22Rv1 (cell line): ENCODE data around the gene TNNT2.

Experiments used
- H3K27ac ChIP-seq: fragments of 450-650 bp; 2 replicates; pipeline ENCODE4 v1.5.1; 2017
- ZFX ChIP-seq: fragments of 450-650 bp; IDR thresholded peaks from 2 replicates; pipeline ENCODE4 v1.6.1; 2017; ENCODE audit warnings: antibody characterized with exemption, borderline replicate concordance
- TF ChIP-seq, protein P1 (sequence below): fragments of 450-650 bp; IDR thresholded peaks from 2 replicates; pipeline ENCODE4 v1.5.1; 2017; ENCODE audit warnings: mild to moderate bottlenecking

TNNT2 gene

DNA sequence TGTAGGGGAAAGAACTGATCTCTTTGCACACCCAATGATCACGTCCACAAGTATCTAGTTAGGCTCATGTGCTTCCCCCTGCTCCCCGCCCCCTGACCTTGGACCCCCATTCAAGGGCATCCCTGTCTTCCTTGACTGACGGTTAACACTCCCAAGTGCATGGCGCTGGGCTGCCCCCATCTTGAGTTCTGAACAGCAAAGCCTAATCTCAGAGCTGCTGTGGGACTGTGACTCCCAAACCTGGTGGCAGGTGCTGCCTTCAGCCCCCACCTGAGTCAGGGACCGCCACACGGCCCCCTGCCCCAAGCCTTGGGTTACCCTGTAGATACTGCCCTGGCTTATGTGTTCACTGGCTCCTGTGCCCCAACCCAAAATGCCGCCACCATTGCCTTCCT lies 43.1 kb upstream of the TNNT2 start:
- TF ChIP-seq ZFX = no peak
- TF ChIP-seq, protein P1, sequence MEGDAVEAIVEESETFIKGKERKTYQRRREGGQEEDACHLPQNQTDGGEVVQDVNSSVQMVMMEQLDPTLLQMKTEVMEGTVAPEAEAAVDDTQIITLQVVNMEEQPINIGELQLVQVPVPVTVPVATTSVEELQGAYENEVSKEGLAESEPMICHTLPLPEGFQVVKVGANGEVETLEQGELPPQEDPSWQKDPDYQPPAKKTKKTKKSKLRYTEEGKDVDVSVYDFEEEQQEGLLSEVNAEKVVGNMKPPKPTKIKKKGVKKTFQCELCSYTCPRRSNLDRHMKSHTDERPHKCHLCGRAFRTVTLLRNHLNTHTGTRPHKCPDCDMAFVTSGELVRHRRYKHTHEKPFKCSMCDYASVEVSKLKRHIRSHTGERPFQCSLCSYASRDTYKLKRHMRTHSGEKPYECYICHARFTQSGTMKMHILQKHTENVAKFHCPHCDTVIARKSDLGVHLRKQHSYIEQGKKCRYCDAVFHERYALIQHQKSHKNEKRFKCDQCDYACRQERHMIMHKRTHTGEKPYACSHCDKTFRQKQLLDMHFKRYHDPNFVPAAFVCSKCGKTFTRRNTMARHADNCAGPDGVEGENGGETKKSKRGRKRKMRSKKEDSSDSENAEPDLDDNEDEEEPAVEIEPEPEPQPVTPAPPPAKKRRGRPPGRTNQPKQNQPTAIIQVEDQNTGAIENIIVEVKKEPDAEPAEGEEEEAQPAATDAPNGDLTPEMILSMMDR = no peak
- no peak overlapping the region for H3K27ac ChIP-seq

DNA sequence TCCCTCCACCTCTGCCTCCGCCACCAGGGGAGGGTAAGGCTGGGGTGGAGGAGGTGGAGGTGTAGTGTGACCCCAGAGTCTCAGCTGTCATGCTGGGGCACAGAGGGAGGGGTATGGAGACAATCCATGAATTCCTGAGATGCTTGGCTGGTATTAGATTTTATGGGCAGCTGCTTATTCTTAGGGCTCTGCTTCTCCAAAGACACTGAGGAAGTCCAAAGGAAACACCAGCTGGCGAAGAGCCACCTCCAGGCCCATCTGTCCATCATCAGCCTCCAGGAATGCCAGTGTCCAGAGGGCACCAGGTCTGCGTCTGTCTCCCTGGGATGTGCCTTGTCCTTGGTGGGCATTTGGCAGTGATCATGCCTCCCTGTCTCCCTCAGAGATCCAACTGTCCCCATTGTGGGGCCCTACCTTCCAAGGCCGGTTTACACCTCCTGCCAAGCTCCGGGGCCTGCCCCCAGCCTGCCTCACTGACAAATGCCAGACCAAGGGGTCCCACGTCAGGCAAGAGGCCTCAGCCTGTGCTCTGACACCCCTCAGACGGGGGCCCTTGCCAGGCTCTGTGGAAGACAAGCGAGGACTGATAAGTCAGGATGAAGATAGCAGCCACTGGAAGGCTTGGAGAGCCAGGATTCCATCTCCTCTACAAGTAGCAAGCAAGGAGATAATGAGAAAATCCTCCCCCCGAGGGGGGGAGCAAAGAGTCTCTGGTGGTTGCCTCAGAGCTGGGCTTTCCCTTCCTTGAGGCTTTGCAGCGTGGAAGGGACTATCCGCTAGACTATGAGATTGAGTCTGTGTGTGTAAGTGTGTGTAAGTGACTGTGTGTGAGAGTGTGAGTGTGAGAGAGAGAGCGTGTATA lies 42.5 kb upstream of the TNNT2 start:
- H3K27ac ChIP-seq = no peak overlapping the region
- TF ChIP-seq ZFX = no peak
- TF ChIP-seq, protein P1 = no peak

DNA sequence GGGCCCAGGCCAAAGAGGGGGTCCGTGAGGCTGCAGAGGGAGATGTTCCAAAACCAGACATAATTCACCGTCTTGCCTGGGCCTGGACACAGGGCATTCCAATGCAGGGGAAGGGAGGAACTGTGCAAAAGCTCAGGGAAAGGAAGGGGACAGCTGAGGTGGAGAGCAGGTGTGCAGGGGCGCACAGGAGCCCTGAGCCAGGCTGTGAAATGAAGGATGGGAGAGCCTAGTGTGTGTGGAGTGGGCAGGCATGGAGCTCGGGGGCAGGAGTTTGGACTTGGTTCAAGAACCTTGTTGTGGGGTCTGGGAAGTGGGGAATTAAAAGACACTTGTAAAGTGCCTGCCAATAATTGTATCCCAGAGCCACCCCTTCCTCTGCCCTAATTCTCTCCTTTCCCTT lies 41.8 kb upstream of the TNNT2 start:
- TF ChIP-seq ZFX = no peak
- TF ChIP-seq, protein P1 = no peak
- H3K27ac ChIP-seq = no peak overlapping the region

DNA sequence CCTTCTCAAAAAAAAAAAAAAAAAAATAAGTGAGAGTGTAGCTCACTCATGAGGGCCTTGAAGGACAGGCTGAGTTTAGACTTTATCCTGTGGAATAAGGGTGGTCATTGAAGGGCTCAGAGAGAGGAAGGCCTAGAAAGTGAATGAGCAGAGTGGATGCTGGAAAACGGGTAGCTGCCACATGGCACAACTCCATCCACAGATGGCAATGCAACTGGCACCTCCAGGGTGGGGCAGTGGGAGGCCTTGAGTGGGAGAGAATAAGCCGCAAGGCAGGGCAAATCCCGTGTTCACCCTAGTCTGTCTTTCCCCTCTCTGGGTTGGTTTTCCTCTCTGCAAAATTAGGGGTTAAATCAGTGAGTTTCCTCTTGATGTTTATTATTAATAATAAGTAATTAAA lies 41.0 kb upstream of the TNNT2 start:
- TF ChIP-seq ZFX = no peak
- TF ChIP-seq, protein P1 = no peak
- no peak overlapping the region for H3K27ac ChIP-seq

DNA sequence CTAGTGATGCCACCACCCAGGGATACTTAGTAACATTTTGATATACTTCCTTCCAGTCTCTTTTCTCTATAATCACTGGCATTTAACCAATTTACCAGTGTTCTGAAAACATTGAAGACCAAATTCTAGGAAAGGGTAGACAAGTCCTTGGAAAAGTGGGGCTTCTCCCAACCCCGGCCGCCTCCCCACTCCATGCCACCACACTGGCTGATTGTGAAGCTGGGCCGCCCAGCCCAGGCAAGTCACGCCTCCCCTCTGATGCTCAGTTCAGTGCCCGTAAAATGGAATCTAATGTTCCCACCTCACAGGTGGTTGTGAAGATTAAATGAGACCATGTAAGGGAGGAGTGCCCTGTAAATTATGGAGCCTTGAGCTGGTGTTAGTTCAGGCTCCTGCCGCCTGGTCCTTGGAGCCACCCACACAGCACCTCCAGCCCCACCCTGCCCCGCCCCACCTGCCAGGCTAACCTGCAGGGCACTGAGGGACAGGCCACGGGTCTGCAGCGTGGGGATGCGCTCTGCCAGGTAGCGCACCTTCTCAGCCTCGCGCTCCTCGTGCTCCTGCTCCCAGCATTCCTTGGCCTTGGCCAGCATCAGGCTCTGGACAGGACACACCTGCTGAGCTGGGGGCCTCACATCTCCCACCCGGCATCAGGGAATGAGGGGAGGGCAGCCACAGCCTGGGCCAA lies 36.7 kb upstream of the TNNT2 start:
- TF ChIP-seq ZFX = no peak
- TF ChIP-seq, protein P1 = no peak
- H3K27ac ChIP-seq = no peak overlapping the region

DNA sequence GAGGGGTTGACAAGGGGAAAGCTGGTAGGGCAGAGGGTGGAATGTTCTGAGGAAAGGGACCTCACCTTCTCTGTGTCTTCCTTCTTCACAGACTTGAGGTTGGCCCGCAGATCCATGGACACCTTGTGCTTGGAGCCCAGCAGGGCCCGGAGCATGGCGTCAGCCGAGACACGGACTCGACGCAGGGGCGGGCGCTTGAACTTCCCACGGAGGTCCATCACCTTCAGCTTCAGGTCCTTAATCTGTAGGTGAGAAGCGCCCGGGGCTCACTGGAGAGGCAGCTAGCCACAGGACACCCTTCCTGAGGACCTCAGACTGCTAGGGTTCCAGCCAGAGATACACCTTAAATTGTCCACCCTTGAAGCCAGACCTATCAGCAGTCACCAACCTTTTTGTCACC lies 33.8 kb upstream of the TNNT2 start:
- no peak overlapping the region for H3K27ac ChIP-seq
- TF ChIP-seq, protein P1 = no peak
- TF ChIP-seq ZFX = no peak

DNA sequence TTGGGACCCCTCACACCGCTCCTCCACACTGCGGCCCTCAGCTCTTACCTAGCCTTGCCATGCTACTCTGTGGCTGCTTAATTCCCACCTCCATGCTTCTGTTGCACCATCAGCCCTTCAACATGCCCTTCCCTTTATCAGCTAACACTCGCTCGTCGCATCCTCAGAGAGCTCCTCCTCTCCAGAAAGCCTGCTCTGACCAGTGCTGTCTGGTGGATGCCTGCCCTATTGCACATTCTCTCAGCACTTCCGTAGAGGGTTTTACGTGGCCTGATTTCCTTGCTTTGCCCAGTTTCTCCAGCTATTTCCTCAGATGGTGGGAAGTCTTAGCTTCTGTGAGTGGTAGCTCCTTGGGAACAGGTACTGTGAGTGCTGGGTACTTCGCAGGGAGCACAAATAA lies 32.0 kb upstream of the TNNT2 start:
- TF ChIP-seq, protein P1 = no peak
- TF ChIP-seq ZFX = no peak
- no peak overlapping the region for H3K27ac ChIP-seq
